ENCODE data around the gene CEP72.

DNA sequence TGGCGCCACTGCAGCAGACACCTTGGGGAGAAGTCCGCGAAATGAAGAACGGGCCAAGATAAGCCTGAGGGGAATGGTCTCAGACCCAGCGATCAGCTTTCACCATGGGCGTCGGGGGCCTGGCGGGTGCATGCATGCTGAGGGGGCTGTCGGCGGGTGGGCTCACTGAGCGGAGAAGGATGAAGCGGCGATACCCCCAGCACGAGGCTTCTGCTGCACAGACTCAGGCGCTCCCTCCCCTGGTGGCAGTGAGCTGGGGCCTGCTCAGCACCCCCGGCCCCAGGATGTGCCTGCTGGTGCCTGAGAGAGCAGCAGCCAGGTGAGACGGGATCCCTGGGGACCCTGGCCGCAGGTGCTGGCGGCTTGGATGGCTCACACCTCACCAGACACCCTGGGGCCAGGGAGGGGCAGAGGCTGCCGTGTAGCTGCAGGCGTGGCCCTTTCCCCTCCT, 31.2 kb downstream of the CEP72 start:
- no peak for TF ChIP-seq HCFC1 (IDR thresholded peaks at IDR 0.05; ENCODE audit: low read length)
- TF ChIP-seq YY1 (IDR thresholded peaks at IDR 0.05; ENCODE audit: low read depth, low read length): no peak
- no peak for TF ChIP-seq NR2C2 (IDR thresholded peaks at IDR 0.05; ENCODE audit: borderline replicate concordance, control insufficient read depth, insufficient read length, low read depth)
- TF ChIP-seq POLR2A (IDR thresholded peaks at IDR 0.05; ENCODE audit: low read depth, low read length): no peak
- TF ChIP-seq, protein P1, sequence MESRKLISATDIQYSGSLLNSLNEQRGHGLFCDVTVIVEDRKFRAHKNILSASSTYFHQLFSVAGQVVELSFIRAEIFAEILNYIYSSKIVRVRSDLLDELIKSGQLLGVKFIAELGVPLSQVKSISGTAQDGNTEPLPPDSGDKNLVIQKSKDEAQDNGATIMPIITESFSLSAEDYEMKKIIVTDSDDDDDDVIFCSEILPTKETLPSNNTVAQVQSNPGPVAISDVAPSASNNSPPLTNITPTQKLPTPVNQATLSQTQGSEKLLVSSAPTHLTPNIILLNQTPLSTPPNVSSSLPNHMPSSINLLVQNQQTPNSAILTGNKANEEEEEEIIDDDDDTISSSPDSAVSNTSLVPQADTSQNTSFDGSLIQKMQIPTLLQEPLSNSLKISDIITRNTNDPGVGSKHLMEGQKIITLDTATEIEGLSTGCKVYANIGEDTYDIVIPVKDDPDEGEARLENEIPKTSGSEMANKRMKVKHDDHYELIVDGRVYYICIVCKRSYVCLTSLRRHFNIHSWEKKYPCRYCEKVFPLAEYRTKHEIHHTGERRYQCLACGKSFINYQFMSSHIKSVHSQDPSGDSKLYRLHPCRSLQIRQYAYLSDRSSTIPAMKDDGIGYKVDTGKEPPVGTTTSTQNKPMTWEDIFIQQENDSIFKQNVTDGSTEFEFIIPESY (IDR thresholded peaks at IDR 0.05): no peak
- TF ChIP-seq, protein P2, sequence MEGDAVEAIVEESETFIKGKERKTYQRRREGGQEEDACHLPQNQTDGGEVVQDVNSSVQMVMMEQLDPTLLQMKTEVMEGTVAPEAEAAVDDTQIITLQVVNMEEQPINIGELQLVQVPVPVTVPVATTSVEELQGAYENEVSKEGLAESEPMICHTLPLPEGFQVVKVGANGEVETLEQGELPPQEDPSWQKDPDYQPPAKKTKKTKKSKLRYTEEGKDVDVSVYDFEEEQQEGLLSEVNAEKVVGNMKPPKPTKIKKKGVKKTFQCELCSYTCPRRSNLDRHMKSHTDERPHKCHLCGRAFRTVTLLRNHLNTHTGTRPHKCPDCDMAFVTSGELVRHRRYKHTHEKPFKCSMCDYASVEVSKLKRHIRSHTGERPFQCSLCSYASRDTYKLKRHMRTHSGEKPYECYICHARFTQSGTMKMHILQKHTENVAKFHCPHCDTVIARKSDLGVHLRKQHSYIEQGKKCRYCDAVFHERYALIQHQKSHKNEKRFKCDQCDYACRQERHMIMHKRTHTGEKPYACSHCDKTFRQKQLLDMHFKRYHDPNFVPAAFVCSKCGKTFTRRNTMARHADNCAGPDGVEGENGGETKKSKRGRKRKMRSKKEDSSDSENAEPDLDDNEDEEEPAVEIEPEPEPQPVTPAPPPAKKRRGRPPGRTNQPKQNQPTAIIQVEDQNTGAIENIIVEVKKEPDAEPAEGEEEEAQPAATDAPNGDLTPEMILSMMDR (IDR thresholded peaks at IDR 0.05 in 2 of 3, conservative IDR thresholded peaks at IDR 0.05 in 1 of 3; ENCODE audit: control insufficient read depth in 2 of 3, extremely low read depth in 1 of 3, insufficient read depth in 1 of 3, low read depth in 3 of 3, low read length in 3 of 3): peak in 2 of 3 experiments; percentile 22 to 30; a peak in 1 of 6 replicates
- TF ChIP-seq SMC3 (IDR thresholded peaks at IDR 0.05; ENCODE audit: borderline replicate concordance, low read length): peak; percentile 9; the same call in 1 of the 2 replicates
- TF ChIP-seq TAF1 (IDR thresholded peaks at IDR 0.05; ENCODE audit: borderline replicate concordance, low read depth, low read length): no peak
- TF ChIP-seq SPI1 (IDR thresholded peaks at IDR 0.05; ENCODE audit: borderline replicate concordance, insufficient read depth, low read depth, low read length): no peak
- no peak for TF ChIP-seq EZH2 (IDR thresholded peaks at IDR 0.05; ENCODE audit: borderline replicate concordance, control insufficient read depth, low read depth, low read length)

Measured in GM12878 (cell line).